ENCODE results near the gene SNX15.

The SNX15 gene

DNA sequence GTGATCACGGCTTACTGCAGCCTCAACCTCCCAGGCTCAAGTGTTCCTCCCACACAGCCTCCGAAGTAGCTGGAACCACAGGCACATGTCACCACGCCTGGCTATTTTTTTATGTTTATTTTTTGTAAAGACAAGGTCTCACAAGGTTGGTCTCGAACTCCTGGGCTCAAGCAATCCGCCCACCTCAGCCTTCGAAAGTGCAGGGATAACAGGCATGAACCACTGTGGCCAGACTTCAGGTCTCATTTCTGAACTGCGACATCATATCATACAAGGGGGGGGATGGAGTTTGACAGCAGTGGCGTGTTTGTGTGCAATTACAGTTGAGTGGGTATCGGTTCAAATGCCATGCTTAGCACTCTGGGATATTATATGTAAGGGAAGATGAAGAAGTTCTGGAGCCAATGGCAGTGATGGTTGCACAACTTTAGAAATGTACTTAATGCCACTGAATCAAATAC lies 24.2 kb downstream of the SNX15 start:
- H3K36me3 ChIP-seq (ENCODE audit: control insufficient read depth in 5 of 5, insufficient read depth in 5 of 5, low read length in 5 of 5): no peaks in the 10 kb centered on the region
- H3K27ac ChIP-seq (ENCODE audit: low read depth, low read length): no peak overlapping the region
- H3K4me3 ChIP-seq (ENCODE audit: low read depth in 1 of 5, low read length in 5 of 5): no peak overlapping the region
- peaks cover 0 to 15% (median 15%) of the 10 kb centered on the region in 5 donors for H3K4me1 ChIP-seq (ENCODE audit: control insufficient read depth in 5 of 5, insufficient read depth in 5 of 5, low read length in 5 of 5)
- no peak overlapping the region for H3K9ac ChIP-seq (ENCODE audit: low read length in 5 of 5)
- no peaks in the 10 kb centered on the region for H3K9me3 ChIP-seq (ENCODE audit: control insufficient read depth in 5 of 5, low read length in 5 of 5)
- H3K27me3 ChIP-seq (ENCODE audit: control insufficient read depth in 5 of 5, insufficient read depth in 4 of 5, low read length in 5 of 5): peaks cover 0 to 9% (median 0%) of the 10 kb centered on the region in 5 donors

GRCh38 chr11:65053827-65054508 lies 26.7 kb downstream of the SNX15 start:
- Histone ChIP-seq H3K4me3 (ENCODE audit: low read depth in 1 of 5, low read length in 5 of 5) (no peak overlapping the region), H3K36me3 (ENCODE audit: control insufficient read depth in 5 of 5, insufficient read depth in 5 of 5, low read length in 5 of 5) (no peaks in the 10 kb centered on the region), H3K9me3 (ENCODE audit: control insufficient read depth in 5 of 5, low read length in 5 of 5) (no peaks in the 10 kb centered on the region), H3K27me3 (ENCODE audit: control insufficient read depth in 5 of 5, insufficient read depth in 4 of 5, low read length in 5 of 5) (peaks cover 0 to 12% (median 3%) of the 10 kb centered on the region in 5 donors), H3K4me1 (ENCODE audit: control insufficient read depth in 5 of 5, insufficient read depth in 5 of 5, low read length in 5 of 5) (no peaks in the 10 kb centered on the region), H3K9ac (ENCODE audit: low read length in 5 of 5) (no peak overlapping the region), H3K27ac (ENCODE audit: low read depth, low read length) (no peak overlapping the region)

DNA sequence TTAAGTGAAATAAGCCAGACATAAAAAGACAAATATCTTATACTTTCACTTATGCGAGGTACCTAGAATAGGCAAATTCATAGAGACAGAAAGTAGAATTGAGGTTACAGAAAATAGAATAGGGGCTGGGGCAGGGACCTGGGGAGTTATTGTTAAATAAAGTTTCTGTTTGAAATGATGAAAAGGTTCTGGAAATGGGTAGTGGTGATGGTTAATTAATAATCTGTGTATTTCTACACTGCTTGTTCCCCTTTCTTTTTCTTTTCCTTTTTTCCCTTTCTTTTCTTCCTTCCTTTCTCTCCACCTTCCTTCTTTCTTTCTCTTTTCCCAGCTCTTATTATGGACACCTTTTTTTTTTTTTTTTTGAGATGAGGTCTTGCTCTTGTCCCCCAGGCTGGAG lies 28.3 kb downstream of the SNX15 start:
- Histone ChIP-seq H3K27ac (ENCODE audit: low read depth, low read length) (no peak overlapping the region), H3K9me3 (ENCODE audit: control insufficient read depth in 5 of 5, low read length in 5 of 5) (no peaks in the 10 kb centered on the region), H3K4me3 (ENCODE audit: low read depth in 1 of 5, low read length in 5 of 5) (no peak overlapping the region), H3K9ac (ENCODE audit: low read length in 5 of 5) (no peak overlapping the region), H3K27me3 (ENCODE audit: control insufficient read depth in 5 of 5, insufficient read depth in 4 of 5, low read length in 5 of 5) (peaks cover 0 to 17% (median 3%) of the 10 kb centered on the region in 5 donors), H3K4me1 (ENCODE audit: control insufficient read depth in 5 of 5, insufficient read depth in 5 of 5, low read length in 5 of 5) (no peaks in the 10 kb centered on the region), H3K36me3 (ENCODE audit: control insufficient read depth in 5 of 5, insufficient read depth in 5 of 5, low read length in 5 of 5) (no peaks in the 10 kb centered on the region)

DNA sequence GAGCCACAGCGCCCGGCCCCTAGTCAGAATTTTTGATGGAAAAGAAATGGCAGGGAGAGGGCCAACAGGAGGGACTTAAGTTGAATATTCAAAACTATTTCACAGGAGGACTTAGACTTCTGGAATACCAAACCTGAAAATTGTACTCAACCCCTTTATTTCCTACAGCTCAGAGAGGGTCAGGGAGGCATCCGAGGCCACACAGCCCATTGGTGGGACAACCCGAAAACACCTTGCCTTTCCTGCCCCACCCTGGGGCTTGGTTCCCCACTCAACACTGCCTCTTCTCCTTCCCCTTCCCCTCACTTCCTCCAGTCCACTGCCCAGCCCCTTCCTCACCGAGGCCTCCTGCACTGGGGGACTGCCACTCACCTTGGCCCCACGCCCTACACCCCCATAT lies 29.8 kb downstream of the SNX15 start:
- Histone ChIP-seq H3K27me3 (ENCODE audit: control insufficient read depth in 5 of 5, insufficient read depth in 4 of 5, low read length in 5 of 5) (peaks cover 0 to 17% (median 3%) of the 10 kb centered on the region in 5 donors), H3K36me3 (ENCODE audit: control insufficient read depth in 5 of 5, insufficient read depth in 5 of 5, low read length in 5 of 5) (no peaks in the 10 kb centered on the region), H3K9me3 (ENCODE audit: control insufficient read depth in 5 of 5, low read length in 5 of 5) (no peaks in the 10 kb centered on the region), H3K9ac (ENCODE audit: low read length in 5 of 5) (no peak overlapping the region), H3K27ac (ENCODE audit: low read depth, low read length) (no peak overlapping the region), H3K4me1 (ENCODE audit: control insufficient read depth in 5 of 5, insufficient read depth in 5 of 5, low read length in 5 of 5) (no peaks in the 10 kb centered on the region), H3K4me3 (ENCODE audit: low read depth in 1 of 5, low read length in 5 of 5) (no peak overlapping the region)

DNA sequence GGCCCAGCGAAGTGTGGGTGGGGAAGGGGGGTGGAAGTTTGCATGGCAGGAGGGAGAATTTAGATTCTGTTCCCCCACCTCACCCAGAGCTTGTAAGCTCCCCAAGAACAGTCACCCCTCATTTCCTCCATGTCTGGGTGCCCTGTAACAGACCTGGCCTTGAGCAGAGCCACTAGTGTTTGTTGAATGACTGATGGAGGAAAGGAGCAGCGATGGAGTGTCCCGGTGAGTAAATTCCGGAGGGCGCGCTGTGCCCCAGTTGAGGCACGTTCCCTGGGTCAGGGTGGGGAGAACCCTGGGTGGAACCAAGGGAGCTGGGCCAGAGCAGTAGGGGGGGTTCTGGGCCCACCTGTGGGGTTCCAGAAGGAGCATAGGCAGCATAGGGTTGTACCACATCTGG lies 30.3 kb downstream of the SNX15 start:
- no peak overlapping the region for H3K9ac ChIP-seq (ENCODE audit: low read length in 5 of 5)
- no peaks in the 10 kb centered on the region for H3K9me3 ChIP-seq (ENCODE audit: control insufficient read depth in 5 of 5, low read length in 5 of 5)
- H3K4me3 ChIP-seq (ENCODE audit: low read depth in 1 of 5, low read length in 5 of 5): no peak overlapping the region
- peaks cover 0 to 16% (median 3%) of the 10 kb centered on the region in 5 donors for H3K27me3 ChIP-seq (ENCODE audit: control insufficient read depth in 5 of 5, insufficient read depth in 4 of 5, low read length in 5 of 5)
- no peaks in the 10 kb centered on the region for H3K36me3 ChIP-seq (ENCODE audit: control insufficient read depth in 5 of 5, insufficient read depth in 5 of 5, low read length in 5 of 5)
- no peaks in the 10 kb centered on the region for H3K4me1 ChIP-seq (ENCODE audit: control insufficient read depth in 5 of 5, insufficient read depth in 5 of 5, low read length in 5 of 5)
- no peak overlapping the region for H3K27ac ChIP-seq (ENCODE audit: low read depth, low read length)

DNA sequence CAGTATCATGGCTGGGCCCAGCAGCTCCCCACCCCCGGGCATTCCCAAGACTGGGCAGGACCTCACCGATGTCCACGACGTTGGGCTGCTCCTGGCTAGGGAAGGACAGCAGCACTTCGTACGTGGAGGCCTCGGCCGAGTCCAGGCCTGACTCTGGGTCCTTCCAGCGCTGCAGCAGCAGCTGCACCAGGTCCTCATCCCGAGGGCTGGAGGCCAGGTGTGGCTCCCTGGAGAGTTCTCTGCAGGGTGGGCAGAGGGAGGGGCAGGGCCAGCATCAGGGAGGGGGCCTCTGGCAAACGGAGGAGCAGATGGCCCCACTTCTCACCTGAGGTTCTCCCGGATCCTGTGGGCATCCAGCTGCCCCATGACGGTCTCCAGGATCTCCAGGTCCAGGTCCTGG lies 30.8 kb downstream of the SNX15 start:
- H3K9me3 ChIP-seq (ENCODE audit: control insufficient read depth in 5 of 5, low read length in 5 of 5): no peaks in the 10 kb centered on the region
- no peak overlapping the region for H3K4me3 ChIP-seq (ENCODE audit: low read depth in 1 of 5, low read length in 5 of 5)
- no peaks in the 10 kb centered on the region for H3K36me3 ChIP-seq (ENCODE audit: control insufficient read depth in 5 of 5, insufficient read depth in 5 of 5, low read length in 5 of 5)
- no peaks in the 10 kb centered on the region for H3K4me1 ChIP-seq (ENCODE audit: control insufficient read depth in 5 of 5, insufficient read depth in 5 of 5, low read length in 5 of 5)
- no peak overlapping the region for H3K27ac ChIP-seq (ENCODE audit: low read depth, low read length)
- H3K9ac ChIP-seq (ENCODE audit: low read length in 5 of 5): no peak overlapping the region
- peaks cover 0 to 11% (median 3%) of the 10 kb centered on the region in 5 donors for H3K27me3 ChIP-seq (ENCODE audit: control insufficient read depth in 5 of 5, insufficient read depth in 4 of 5, low read length in 5 of 5)

GRCh38 chr11:65058419-65059054 lies 31.3 kb downstream of the SNX15 start, which contains the start of gene NAALADL1:
TSS of gene NAALADL1 (minus strand) at chr11:65058553. CDS start at chr11:65058521, 32 bp downstream.
- Histone ChIP-seq H3K9me3 (ENCODE audit: control insufficient read depth in 5 of 5, low read length in 5 of 5) (no peaks in the 10 kb centered on the region), H3K4me3 (ENCODE audit: low read depth in 1 of 5, low read length in 5 of 5) (no peak within 1 kb of the TSS), H3K27ac (ENCODE audit: low read depth, low read length) (no peak within 1 kb of the TSS), H3K4me1 (ENCODE audit: control insufficient read depth in 5 of 5, insufficient read depth in 5 of 5, low read length in 5 of 5) (no peaks in the 10 kb centered on the region), H3K9ac (ENCODE audit: low read length in 5 of 5) (no peak within 1 kb of the TSS), H3K36me3 (ENCODE audit: control insufficient read depth in 5 of 5, insufficient read depth in 5 of 5, low read length in 5 of 5) (no peaks in the 10 kb centered on the region), H3K27me3 (ENCODE audit: control insufficient read depth in 5 of 5, insufficient read depth in 4 of 5, low read length in 5 of 5) (peaks cover 0 to 10% (median 2%) of the 10 kb centered on the region in 5 donors)

- no peaks in the 10 kb centered on the region for H3K9me3 ChIP-seq (ENCODE audit: control insufficient read depth in 5 of 5, low read length in 5 of 5)
- H3K4me3 ChIP-seq (ENCODE audit: low read depth in 1 of 5, low read length in 5 of 5): no peak overlapping the region
- no peaks in the 10 kb centered on the region for H3K36me3 ChIP-seq (ENCODE audit: control insufficient read depth in 5 of 5, insufficient read depth in 5 of 5, low read length in 5 of 5)
- H3K27ac ChIP-seq (ENCODE audit: low read depth, low read length): no peak overlapping the region
- no peaks in the 10 kb centered on the region for H3K4me1 ChIP-seq (ENCODE audit: control insufficient read depth in 5 of 5, insufficient read depth in 5 of 5, low read length in 5 of 5)
- H3K9ac ChIP-seq (ENCODE audit: low read length in 5 of 5): no peak overlapping the region
- H3K27me3 ChIP-seq (ENCODE audit: control insufficient read depth in 5 of 5, insufficient read depth in 4 of 5, low read length in 5 of 5): peaks cover 0 to 11% (median 2%) of the 10 kb centered on the region in 5 donors
Observed at GRCh38 chr11:65059523-65059922, 32.3 kb downstream of the SNX15 start.

DNA sequence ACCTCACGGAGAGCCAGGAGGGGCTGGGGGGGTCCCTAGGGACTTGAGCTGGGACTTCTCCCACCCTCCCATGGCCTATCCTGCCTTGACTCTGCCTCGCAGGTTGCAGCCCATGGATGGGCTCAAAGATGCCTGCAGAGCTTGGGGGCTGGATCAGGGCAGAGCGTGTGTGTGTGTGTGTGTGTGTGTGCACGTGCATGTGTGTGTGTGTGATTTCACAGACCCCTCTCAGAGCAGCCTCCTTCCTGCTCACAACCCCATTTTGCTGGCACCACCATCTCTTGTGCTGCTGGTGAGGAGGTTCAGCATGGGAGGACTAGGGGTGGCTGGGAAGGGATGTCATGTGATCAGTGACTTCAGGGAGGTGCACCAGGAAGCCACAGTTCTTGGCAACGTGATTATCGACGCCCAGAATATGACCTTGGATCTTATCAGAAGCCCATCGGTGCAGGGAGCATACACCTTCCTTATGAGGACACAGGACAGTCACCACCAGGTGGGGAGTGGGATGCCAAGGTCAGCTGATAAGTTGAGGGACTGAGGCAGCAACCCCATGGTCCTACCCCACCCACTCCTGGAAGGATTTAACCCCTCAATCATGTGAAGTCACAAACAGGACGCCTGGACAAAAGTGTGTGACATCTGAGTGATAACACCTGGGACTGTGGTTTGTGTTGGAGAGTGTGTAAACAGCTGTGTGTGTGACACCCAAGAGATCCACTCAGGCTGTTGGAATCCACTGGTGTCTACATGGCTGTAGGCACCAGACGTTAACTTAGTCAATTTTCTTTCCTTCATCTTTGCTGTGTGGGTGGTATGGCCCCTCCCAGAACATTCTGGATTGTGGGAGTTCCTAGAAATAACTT lies 33.0 kb downstream of the SNX15 start:
- H3K9me3 ChIP-seq (ENCODE audit: control insufficient read depth in 5 of 5, low read length in 5 of 5): no peaks in the 10 kb centered on the region
- H3K27me3 ChIP-seq (ENCODE audit: control insufficient read depth in 5 of 5, insufficient read depth in 4 of 5, low read length in 5 of 5): peaks cover 0 to 11% (median 2%) of the 10 kb centered on the region in 5 donors
- H3K4me3 ChIP-seq (ENCODE audit: low read depth in 1 of 5, low read length in 5 of 5): no peak overlapping the region
- H3K27ac ChIP-seq (ENCODE audit: low read depth, low read length): no peak overlapping the region
- H3K36me3 ChIP-seq (ENCODE audit: control insufficient read depth in 5 of 5, insufficient read depth in 5 of 5, low read length in 5 of 5): no peaks in the 10 kb centered on the region
- no peaks in the 10 kb centered on the region for H3K4me1 ChIP-seq (ENCODE audit: control insufficient read depth in 5 of 5, insufficient read depth in 5 of 5, low read length in 5 of 5)
- no peak overlapping the region for H3K9ac ChIP-seq (ENCODE audit: low read length in 5 of 5)

All from subcutaneous abdominal adipose tissue (tissue), 5 donors.